Gastrocnemius medialis (tissue), 4 donors: Measurements from ENCODE around the gene NDUFC2. TPM values are rescaled to one million over a fixed set of nuclear protein-coding genes. Genes with fewer than 3 reads are reported as not detected.
A peak's percentile ranks its signal among the peaks of the same experiment; 100 is the strongest.
"Not testable (repeated sequence)": the region's sequence is repeated elsewhere in the genome, so short reads cannot be mapped to it uniquely, and the experiment has no call there.

Experiments
- ATAC-seq, 2 donors: fragments of 150-250 bp; one replicate each; pipeline ENCODE4 v1.9.1; 2016
- DNase-seq, 2 donors: peaks; one replicate each; pipeline ENCODE4 v3.0.0-alpha.2; 2019
- H3K27ac ChIP-seq, 4 donors: fragments of 200-600 bp; sonication (generic); 1 replicate in 1 of 4; 2 replicates in 3 of 4; pipeline ENCODE4 v1.5.1; 2016 to 2018; ENCODE audit warnings: mild to moderate bottlenecking in 2 of 4, moderate library complexity in 1 of 4
- H3K27me3 ChIP-seq, 3 donors: fragments of 200-600 bp; sonication (generic) in 2 of 3; 1 replicate in 1 of 3; 2 replicates in 2 of 3; pipeline versions ENCODE4 v1.5.1 to v1.6.0; 2016 to 2019; ENCODE audit warnings: mild to moderate bottlenecking in 1 of 3, moderate library complexity in 1 of 3
- H3K36me3 ChIP-seq, 2 donors: fragments of 200-600 bp; sonication (generic) in 1 of 2; one replicate each; pipeline ENCODE4 v1.5.1; 2017 to 2018
- H3K4me1 ChIP-seq, 2 donors: fragments of 200-600 bp; sonication (generic) in 1 of 2; one replicate each; pipeline ENCODE4 v1.5.1; 2016 to 2017; ENCODE audit warnings: mild to moderate bottlenecking in 2 of 2
- H3K4me3 ChIP-seq, 4 donors: fragments of 200-600 bp; sonication (generic) in 3 of 4; 1 replicate in 1 of 4; 2 replicates in 3 of 4; pipeline ENCODE4 v1.5.1; 2016 to 2019; ENCODE audit warnings: mild to moderate bottlenecking in 2 of 4
- H3K9me3 ChIP-seq, 3 donors: fragments of 200-600 bp; sonication (generic) in 2 of 3; 1 replicate in 1 of 3; 2 replicates in 2 of 3; pipeline ENCODE4 v1.5.1; 2016 to 2019
- CTCF ChIP-seq, 5 experiments: fragments of 450-650 bp in 3 of 5; fragments of 200-600 bp in 2 of 5; sonication (generic) in 2 of 5; IDR thresholded peaks in 4 of 5; conservative IDR thresholded peaks in 1 of 5; 1 replicate in 4 of 5; 2 replicates in 1 of 5; pipeline ENCODE4 v1.5.1; 2016 to 2019; ENCODE audit warnings: antibody characterized with exemption in 5 of 5, mild to moderate bottlenecking in 3 of 5, moderate library complexity in 3 of 5
- POLR2A ChIP-seq, 2 donors: fragments of 450-650 bp; IDR thresholded peaks; one replicate each; pipeline ENCODE4 v1.6.1; 2017; ENCODE audit warnings: antibody characterized with exemption in 2 of 2, mild to moderate bottlenecking in 2 of 2, moderate library complexity in 2 of 2
- in situ Hi-C, 4 donors: fragments of 200-750 bp; cut with MboI; loops; one replicate each; pipeline versions ENCODE4 v1.15.0 to v1.8.0; 2017; ENCODE audit warnings: low sequenced_read_pairs in 4 of 4
- intact Hi-C: fragments of 100-400 bp; cut with DNase I; formaldehyde crosslinking; loops from one replicate; pipeline ENCODE4 v1.15.1; 2023; ENCODE audit warnings: low total_unique reads
- total RNA-seq, 4 donors: library from RNA; depleted of rRNA; stranded (reverse); fragments of >200 nt; gene quantifications; one replicate each; pipeline versions ENCODE4 v1.1.0 to v1.2.3, GENCODE V29; 2016

NDUFC2 gene
- total RNA-seq, 4 donors from 2014 or later, result 83.7 to 207 (median 156) TPM

GRCh38 chr11:78100261-78100660 is 20.6 kb upstream of the NDUFC2 start:
- H3K36me3 ChIP-seq, result peaks cover 0 to 5% of the 10 kb centered on the region in 2 donors
- in situ Hi-C loops, result loop anchor here in 1 of 4 donors (25.0 kb wide), 1 partner anchor 112 kb away; no protein-coding TSS in a partner anchor
- DNase-seq, result no peak

GRCh38 chr11:78099666-78100065 is 20.0 kb upstream of the NDUFC2 start:
- Histone ChIP-seq H3K36me3 (peaks cover 0 to 5% of the 10 kb centered on the region in 2 donors), H3K9me3 (no peaks in the 10 kb centered on the region), H3K27me3 (no peaks in the 10 kb centered on the region), H3K4me3 (no peak overlapping the region), H3K27ac (peak overlapping the region in 2 of 4 donors; percentile 47 to 71), H3K4me1 (peaks cover 0 to 14% of the 10 kb centered on the region in 2 donors)
- intact Hi-C loops (no loop called here), in situ Hi-C loops (loop anchor here in 1 of 4 donors (25.0 kb wide), 1 partner anchor 113 kb away; no protein-coding TSS in a partner anchor)
- ATAC-seq, result peak in 1 of 2 donors; percentile 46
- no peak for DNase-seq
- no peak for TF ChIP-seq CTCF (IDR thresholded peaks at IDR 0.05 in 4 of 5, conservative IDR thresholded peaks at IDR 0.05 in 1 of 5)
- no peak for TF ChIP-seq POLR2A (IDR thresholded peaks at IDR 0.05)

More at GRCh38 chr11:78100261-78100660, 20.6 kb upstream of the NDUFC2 start:
- Histone ChIP-seq H3K4me3 (no peak overlapping the region), H3K27me3 (no peaks in the 10 kb centered on the region), H3K27ac (peak overlapping the region in 3 of 4 donors; percentile 47 to 71 (median 50)), H3K9me3 (no peaks in the 10 kb centered on the region), H3K4me1 (peaks cover 0 to 14% of the 10 kb centered on the region in 2 donors)
- ATAC-seq, result peak; percentile 66 to 71
- intact Hi-C loops, result no loop called here
- TF ChIP-seq POLR2A (IDR thresholded peaks at IDR 0.05), result no peak
- no peak for TF ChIP-seq CTCF (IDR thresholded peaks at IDR 0.05 in 4 of 5, conservative IDR thresholded peaks at IDR 0.05 in 1 of 5)

GRCh38 chr11:78097666-78098385 is 18.2 kb upstream of the NDUFC2 start:
- Histone ChIP-seq H3K9me3 (no peaks in the 10 kb centered on the region), H3K4me1 (peaks cover 0 to 14% of the 10 kb centered on the region in 2 donors), H3K27me3 (no peaks in the 10 kb centered on the region), H3K27ac (no peak overlapping the region), H3K36me3 (peaks cover 0 to 5% of the 10 kb centered on the region in 2 donors), H3K4me3 (no peak overlapping the region)
- intact Hi-C loops (no loop called here), in situ Hi-C loops (no loop called here)
- no peak for ATAC-seq
- DNase-seq, result no peak
- TF ChIP-seq CTCF (IDR thresholded peaks at IDR 0.05 in 4 of 5, conservative IDR thresholded peaks at IDR 0.05 in 1 of 5) (no peak), POLR2A (IDR thresholded peaks at IDR 0.05) (no peak)

GRCh38 chr11:78094250-78094649 is 14.6 kb upstream of the NDUFC2 start:
- in situ Hi-C loops, result no loop called here

GRCh38 chr11:78086521-78087074 is 6.9 kb upstream of the NDUFC2 start:
- H3K4me1 ChIP-seq, H3K27me3 ChIP-seq, intact Hi-C loops, ATAC-seq, H3K36me3 ChIP-seq, in situ Hi-C loops, H3K27ac ChIP-seq, DNase-seq, H3K4me3 ChIP-seq, H3K9me3 ChIP-seq: not testable (repeated sequence)

More at GRCh38 chr11:78094250-78094649, 14.6 kb upstream of the NDUFC2 start:
- no peaks in the 10 kb centered on the region for H3K27me3 ChIP-seq
- DNase-seq, result no peak
- no peak overlapping the region for H3K4me3 ChIP-seq
- H3K4me1 ChIP-seq, result no peaks in the 10 kb centered on the region
- no peaks in the 10 kb centered on the region for H3K36me3 ChIP-seq
- H3K9me3 ChIP-seq, result no peaks in the 10 kb centered on the region
- no peak for ATAC-seq
- intact Hi-C loops, result no loop called here
- TF ChIP-seq CTCF (IDR thresholded peaks at IDR 0.05 in 4 of 5, conservative IDR thresholded peaks at IDR 0.05 in 1 of 5) (no peak), POLR2A (IDR thresholded peaks at IDR 0.05) (no peak)
- H3K27ac ChIP-seq, result no peak overlapping the region
